HG03095 (cell line): ENCODE measurements around the gene PSME1.

ENCODE experiments used
- ATAC-seq: cut with Tn5 transposase; IDR thresholded peaks from one replicate; pipeline ENCODE4 v1.9.1; 2021; ENCODE audit warnings: moderate library complexity; ENCODE audit not compliant: unreplicated experiment

Gene PSME1

GRCh38 chr14:24186831-24187538 lies 51.0 kb downstream of the PSME1 start:
- ATAC-seq, result no peak

- no peak for ATAC-seq
These were observed 51.5 kb downstream of the PSME1 start for GRCh38 chr14:24187539-24187915.
